HFF-Myc (cell line): ENCODE measurements around the gene DCLK2.

Experiments used
- DNase-seq: peaks from one replicate; pipeline ENCODE4 v3.0.0-alpha.2; 2011; ENCODE audit warnings: low read depth; ENCODE audit errors: extremely low read depth
- H3K4me3 ChIP-seq: replicated peaks from 2 replicates; pipeline ENCODE4 v1.5.1; 2011; ENCODE audit warnings: low read depth, mild to moderate bottlenecking, control low read depth, low read length
- CTCF ChIP-seq: IDR thresholded peaks from 2 replicates; pipeline ENCODE4 v1.5.1; 2012; ENCODE audit warnings: mild to moderate bottlenecking, low read depth, low read length, control low read depth; ENCODE audit errors: missing control alignments

Gene DCLK2

GRCh38 chr4:150039274-150040127 lies 38.7 kb upstream of the DCLK2 start:
- no peak overlapping the region for H3K4me3 ChIP-seq
- no peak for TF ChIP-seq CTCF
- DNase-seq = no peak

GRCh38 chr4:150044517-150044916 lies 33.7 kb upstream of the DCLK2 start:
- TF ChIP-seq CTCF = no peak
- no peak overlapping the region for H3K4me3 ChIP-seq
- DNase-seq = no peak

GRCh38 chr4:150045410-150045809 lies 32.8 kb upstream of the DCLK2 start:
- H3K4me3 ChIP-seq = no peak overlapping the region
- DNase-seq = no peak
- TF ChIP-seq CTCF = no peak

- no peak for DNase-seq
- no peak overlapping the region for H3K4me3 ChIP-seq
- TF ChIP-seq CTCF = no peak
These were observed 31.5 kb upstream of the DCLK2 start for GRCh38 chr4:150046728-150047217.

- no peak for TF ChIP-seq CTCF
- DNase-seq = no peak
- H3K4me3 ChIP-seq = no peak overlapping the region
These were observed 30.7 kb upstream of the DCLK2 start for GRCh38 chr4:150047546-150047945.

- no peak overlapping the region for H3K4me3 ChIP-seq
- TF ChIP-seq CTCF = no peak
- DNase-seq = no peak
These were observed 28.6 kb upstream of the DCLK2 start for GRCh38 chr4:150049682-150050081.

GRCh38 chr4:150050566-150050965 lies 27.7 kb upstream of the DCLK2 start:
- TF ChIP-seq CTCF = no peak
- no peak overlapping the region for H3K4me3 ChIP-seq
- no peak for DNase-seq
